ENCODE data around the gene HERPUD2. TPM values are rescaled to one million over a fixed set of nuclear protein-coding genes. Genes with fewer than 3 reads are reported as not detected.

The HERPUD2 gene
- total RNA-seq, 4 donors from 2014 or later: 20.1 to 31.5 (median 26.8) TPM

GRCh38 chr7:35704261-35704660 lies 9.3 kb upstream of the HERPUD2 start:
- no peak for DNase-seq
- TF ChIP-seq POLR2A (IDR thresholded peaks at IDR 0.05) (no peak), CTCF (IDR thresholded peaks at IDR 0.05) (no peak)
- Histone ChIP-seq H3K36me3 (no peaks in the 10 kb centered on the region), H3K4me3 (no peak overlapping the region), H3K9me3 (no peaks in the 10 kb centered on the region), H3K27me3 (no peaks in the 10 kb centered on the region), H3K27ac (no peak overlapping the region), H3K4me1 (no peaks in the 10 kb centered on the region)

GRCh38 chr7:35702541-35702940 lies 7.6 kb upstream of the HERPUD2 start:
- no peaks in the 10 kb centered on the region for H3K27me3 ChIP-seq
- DNase-seq: no peak
- H3K9me3 ChIP-seq: no peaks in the 10 kb centered on the region

GRCh38 chr7:35701287-35701900 lies 6.5 kb upstream of the HERPUD2 start:
- no peaks in the 10 kb centered on the region for H3K36me3 ChIP-seq
- TF ChIP-seq POLR2A (IDR thresholded peaks at IDR 0.05) (no peak), CTCF (IDR thresholded peaks at IDR 0.05) (no peak)
- no peak overlapping the region for H3K4me3 ChIP-seq
- no peak overlapping the region for H3K27ac ChIP-seq
- DNase-seq: no peak
- no peaks in the 10 kb centered on the region for H3K4me1 ChIP-seq
- no peaks in the 10 kb centered on the region for H3K27me3 ChIP-seq
- H3K9me3 ChIP-seq: no peaks in the 10 kb centered on the region

More at GRCh38 chr7:35702541-35702940, 7.6 kb upstream of the HERPUD2 start:
- no peaks in the 10 kb centered on the region for H3K4me1 ChIP-seq
- H3K36me3 ChIP-seq: no peaks in the 10 kb centered on the region
- no peak overlapping the region for H3K4me3 ChIP-seq
- H3K27ac ChIP-seq: no peak overlapping the region
- no peak for TF ChIP-seq POLR2A (IDR thresholded peaks at IDR 0.05)
- no peak for TF ChIP-seq CTCF (IDR thresholded peaks at IDR 0.05)

GRCh38 chr7:35700865-35701264 lies 5.9 kb upstream of the HERPUD2 start:
- H3K36me3 ChIP-seq: no peaks in the 10 kb centered on the region
- no peak for DNase-seq
- peaks cover 0 to 3% (median 0%) of the 10 kb centered on the region in 4 donors for H3K4me1 ChIP-seq
- no peak overlapping the region for H3K27ac ChIP-seq
- no peak overlapping the region for H3K4me3 ChIP-seq
- H3K27me3 ChIP-seq: no peaks in the 10 kb centered on the region
- TF ChIP-seq POLR2A (IDR thresholded peaks at IDR 0.05) (no peak), CTCF (IDR thresholded peaks at IDR 0.05) (no peak)
- H3K9me3 ChIP-seq: no peaks in the 10 kb centered on the region

GRCh38 chr7:35700333-35700732 lies 5.4 kb upstream of the HERPUD2 start:
- Histone ChIP-seq H3K4me1 (peaks cover 0 to 7% (median 0%) of the 10 kb centered on the region in 4 donors), H3K9me3 (no peaks in the 10 kb centered on the region), H3K4me3 (no peak overlapping the region), H3K36me3 (no peaks in the 10 kb centered on the region), H3K27me3 (no peaks in the 10 kb centered on the region), H3K27ac (no peak overlapping the region)
- DNase-seq: no peak
- TF ChIP-seq POLR2A (IDR thresholded peaks at IDR 0.05) (no peak), CTCF (IDR thresholded peaks at IDR 0.05) (no peak)

Measured in Peyer's patch (tissue), 4 donors.